Right lobe of liver (tissue), 4 donors: ENCODE measurements around the gene NUP58.

Experiments used
- CTCF ChIP-seq, 4 donors: fragments of 200-600 bp in 3 of 4; fragments of 450-650 bp in 1 of 4; IDR thresholded peaks; one replicate each; pipeline versions ENCODE4 v1.5.1 to v1.8.0; 2016 to 2022; ENCODE audit warnings: antibody characterized with exemption in 4 of 4, mild to moderate bottlenecking in 2 of 4
- POLR2A ChIP-seq: fragments of 450-650 bp; IDR thresholded peaks from one replicate; pipeline ENCODE4 v1.6.1; 2017; ENCODE audit warnings: antibody characterized with exemption, mild to moderate bottlenecking
- donor health status: DM: no; HTN: no; CAD: no.
- donor health status: DM: no; HTN: no; CAD: no.
- donor health status: DM: no; HTN: yes; CAD: no.

GRCh38 chr13:25377244-25377962, 76.0 kb downstream of the NUP58 start:
- TF ChIP-seq CTCF (IDR thresholded peaks at IDR 0.05) (no peak), POLR2A (no peak)
